PC-9 (cell line): ENCODE results near the gene TTC7B.

Experiments
- CTCF ChIP-seq: fragments of 200-600 bp; sonication (generic); conservative IDR thresholded peaks from 2 replicates; pipeline ENCODE4 v1.6.1; 2017; ENCODE audit warnings: mixed run types, antibody characterized with exemption, mild to moderate bottlenecking, moderate library complexity
- EZH2 ChIP-seq: fragments of 200-600 bp; sonication (generic); IDR thresholded peaks from 2 replicates; pipeline ENCODE4 v1.8.0; 2017; ENCODE audit warnings: antibody characterized with exemption, low read depth

- TF ChIP-seq CTCF (no peak), EZH2 (no peak)
These were observed 278.1 kb downstream of the TTC7B start for GRCh38 chr14:90538095-90538494.
